AG04450 (cell line): Measurements from ENCODE around the gene TCTN1. TPM values are rescaled to one million over a fixed set of nuclear protein-coding genes. Genes with fewer than 3 reads are reported as not detected.

Experiments
- CTCF ChIA-PET: fragments of 300-600, 350-600 bp; formaldehyde crosslinking; extraction: SDS; loops from one replicate; lab custom pipeline; 2022; ENCODE audit warnings: antibody characterized with exemption, inconsistent platforms; lab: Charles Lee
- POLR2A ChIA-PET: fragments of 350-600 bp; formaldehyde crosslinking; extraction: SDS; loops from one replicate; lab custom pipeline; 2021; ENCODE audit warnings: antibody characterized with exemption, inconsistent platforms; lab: Yijun Ruan, JAX
- DNase-seq: peaks from one replicate; pipeline ENCODE4 v3.0.0-alpha.2; 2011; ENCODE audit warnings: low read depth, low spot score
- H3K27ac ChIP-seq: one replicate; pipeline ENCODE4 v1.5.1; 2012; ENCODE audit warnings: low read depth, low read length, control low read depth
- H3K27me3 ChIP-seq: one replicate; pipeline ENCODE4 v1.6.0; 2012; ENCODE audit warnings: low read length; ENCODE audit not compliant: control insufficient read depth, insufficient read depth
- H3K4me3 ChIP-seq: 2 replicates; pipeline ENCODE4 v1.5.1; 2011; ENCODE audit warnings: mild to moderate bottlenecking, low read depth, low read length, control low read depth
- H3K9me3 ChIP-seq: 2 replicates; pipeline ENCODE4 v1.5.1; 2012; ENCODE audit warnings: low read length; ENCODE audit not compliant: control insufficient read depth, insufficient read depth
- polyA plus RNA-seq: library from polyadenylated mRNA; depleted of rRNA; stranded (reverse); fragments of >200 nt; gene quantifications from 2 replicates; pipeline ENCODE4 v1.2.3, GENCODE V29; 2011
- TF ChIP-seq, protein P1 (sequence below): IDR thresholded peaks from 2 replicates; pipeline ENCODE4 v1.5.1; 2011; ENCODE audit warnings: low read depth, low read length, control low read depth, inconsistent platforms

Gene TCTN1
- polyA plus RNA-seq, 1 experiment = 35.4 TPM

DNA sequence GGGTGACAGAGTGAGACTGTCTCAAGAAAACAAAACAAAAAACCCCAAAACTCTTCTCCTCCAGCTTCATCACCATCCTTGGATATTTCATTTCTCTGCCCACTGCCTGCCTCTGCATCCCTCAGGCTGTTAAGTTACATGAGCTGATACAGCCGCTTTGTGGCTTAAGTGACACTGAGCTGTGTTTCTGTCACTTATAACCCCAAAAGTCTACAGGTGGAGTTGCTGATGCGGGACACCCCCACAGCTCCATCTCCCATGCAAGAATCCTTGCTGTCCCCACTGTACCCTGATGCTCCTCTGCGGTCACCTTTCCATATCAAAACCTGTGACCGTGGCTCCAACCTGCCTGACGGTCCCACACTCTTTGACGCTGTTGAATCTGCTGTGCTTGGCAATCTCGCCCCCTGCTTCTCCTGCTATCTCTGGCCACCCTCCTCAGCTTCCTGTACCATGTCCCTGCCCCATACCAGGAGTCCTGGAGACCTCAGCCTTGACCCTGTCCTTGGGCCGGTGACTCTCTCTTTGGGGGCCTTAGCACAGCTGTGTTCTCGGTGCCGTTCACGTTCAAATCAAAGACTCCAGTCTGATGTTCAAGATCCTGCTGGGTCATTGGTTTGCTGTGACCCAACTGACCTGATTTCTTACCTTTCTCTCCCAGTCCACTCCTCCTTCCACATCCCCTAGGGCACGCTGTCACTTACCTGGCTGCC is 54.7 kb downstream of the TCTN1 start:
- Histone ChIP-seq H3K27ac (no peak overlapping the region), H3K27me3 (peaks cover 3% of the 10 kb centered on the region), H3K4me3 (no peak overlapping the region), H3K9me3 (peaks cover 3% of the 10 kb centered on the region)
- no peak for DNase-seq
- POLR2A ChIA-PET = no interaction called here
- CTCF ChIA-PET = no interaction called here
- TF ChIP-seq, protein P1, sequence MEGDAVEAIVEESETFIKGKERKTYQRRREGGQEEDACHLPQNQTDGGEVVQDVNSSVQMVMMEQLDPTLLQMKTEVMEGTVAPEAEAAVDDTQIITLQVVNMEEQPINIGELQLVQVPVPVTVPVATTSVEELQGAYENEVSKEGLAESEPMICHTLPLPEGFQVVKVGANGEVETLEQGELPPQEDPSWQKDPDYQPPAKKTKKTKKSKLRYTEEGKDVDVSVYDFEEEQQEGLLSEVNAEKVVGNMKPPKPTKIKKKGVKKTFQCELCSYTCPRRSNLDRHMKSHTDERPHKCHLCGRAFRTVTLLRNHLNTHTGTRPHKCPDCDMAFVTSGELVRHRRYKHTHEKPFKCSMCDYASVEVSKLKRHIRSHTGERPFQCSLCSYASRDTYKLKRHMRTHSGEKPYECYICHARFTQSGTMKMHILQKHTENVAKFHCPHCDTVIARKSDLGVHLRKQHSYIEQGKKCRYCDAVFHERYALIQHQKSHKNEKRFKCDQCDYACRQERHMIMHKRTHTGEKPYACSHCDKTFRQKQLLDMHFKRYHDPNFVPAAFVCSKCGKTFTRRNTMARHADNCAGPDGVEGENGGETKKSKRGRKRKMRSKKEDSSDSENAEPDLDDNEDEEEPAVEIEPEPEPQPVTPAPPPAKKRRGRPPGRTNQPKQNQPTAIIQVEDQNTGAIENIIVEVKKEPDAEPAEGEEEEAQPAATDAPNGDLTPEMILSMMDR = no peak

DNA sequence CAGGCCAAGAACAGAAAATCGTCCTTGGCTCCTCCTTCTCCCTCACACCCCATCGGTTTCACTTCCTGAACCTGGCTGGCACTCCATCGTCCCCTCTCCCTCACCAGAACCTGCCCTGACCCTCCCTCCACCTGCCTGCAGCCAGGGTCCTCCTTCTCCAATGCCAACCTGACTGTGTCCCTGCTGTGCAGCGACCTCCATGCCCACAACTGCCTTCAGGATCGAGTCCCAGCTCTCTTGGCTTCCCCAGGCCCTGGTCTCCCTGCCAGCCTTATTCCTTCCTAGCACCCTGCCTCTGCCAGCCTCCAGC is 55.2 kb downstream of the TCTN1 start:
- POLR2A ChIA-PET = no interaction called here
- Histone ChIP-seq H3K27me3 (peaks cover 3% of the 10 kb centered on the region), H3K27ac (no peak overlapping the region), H3K4me3 (no peak overlapping the region), H3K9me3 (peaks cover 3% of the 10 kb centered on the region)
- no peak for DNase-seq
- TF ChIP-seq, protein P1 = no peak
- CTCF ChIA-PET = no interaction called here

DNA sequence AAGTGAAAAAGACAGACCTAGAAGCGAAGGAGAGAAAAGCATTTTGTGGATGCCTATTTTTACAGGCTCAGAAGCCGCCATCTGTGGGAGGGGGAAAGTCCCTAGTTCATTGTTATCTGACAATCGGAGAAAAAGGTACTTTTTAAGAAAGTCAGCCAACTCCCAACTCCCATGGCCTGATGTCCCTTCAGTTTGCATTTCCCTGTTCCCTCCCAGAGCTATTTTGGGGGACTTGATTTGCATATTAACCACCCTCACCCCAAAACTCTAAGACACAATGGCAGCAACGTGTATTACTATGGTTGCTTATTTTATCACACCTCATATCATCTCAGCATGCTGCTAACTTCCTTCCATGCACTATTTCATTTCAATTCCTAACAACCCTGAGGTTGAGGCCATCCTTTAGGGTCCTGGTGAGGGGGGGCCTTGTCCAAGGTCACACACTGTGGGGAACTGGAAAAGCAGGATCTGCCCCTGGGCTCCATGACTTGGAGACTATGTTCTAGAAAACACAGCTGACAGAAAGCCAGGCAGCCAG is 56.3 kb downstream of the TCTN1 start:
- Histone ChIP-seq H3K9me3 (peaks cover under 1% of the 10 kb centered on the region), H3K27me3 (peaks cover 3% of the 10 kb centered on the region), H3K4me3 (no peak overlapping the region), H3K27ac (no peak overlapping the region)
- ChIA-PET POLR2A (no interaction called here), CTCF (no interaction called here)
- TF ChIP-seq, protein P1 = no peak
- DNase-seq = no peak

DNA sequence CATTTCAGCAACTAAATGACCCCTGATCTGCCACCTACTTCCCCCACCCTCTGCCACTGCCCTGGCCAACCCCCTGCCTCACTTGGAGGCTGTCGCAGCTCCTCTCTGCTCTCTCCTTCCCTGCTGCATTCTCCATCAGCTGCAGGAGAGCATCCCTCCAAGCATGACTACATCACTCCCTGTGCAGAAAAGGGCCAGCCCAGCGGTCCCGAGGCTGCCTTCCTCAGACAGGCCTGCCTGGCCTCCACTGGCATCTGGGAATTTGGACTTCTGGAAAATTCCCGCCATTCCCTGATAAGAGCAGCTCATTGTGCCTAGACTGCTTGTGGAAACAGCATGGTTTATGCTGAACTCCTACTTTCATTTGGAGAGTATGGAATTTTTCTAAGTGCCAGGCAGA is 62.2 kb downstream of the TCTN1 start:
- TF ChIP-seq, protein P1 = no peak
- no peaks in the 10 kb centered on the region for H3K9me3 ChIP-seq
- CTCF ChIA-PET = no interaction called here

DNA sequence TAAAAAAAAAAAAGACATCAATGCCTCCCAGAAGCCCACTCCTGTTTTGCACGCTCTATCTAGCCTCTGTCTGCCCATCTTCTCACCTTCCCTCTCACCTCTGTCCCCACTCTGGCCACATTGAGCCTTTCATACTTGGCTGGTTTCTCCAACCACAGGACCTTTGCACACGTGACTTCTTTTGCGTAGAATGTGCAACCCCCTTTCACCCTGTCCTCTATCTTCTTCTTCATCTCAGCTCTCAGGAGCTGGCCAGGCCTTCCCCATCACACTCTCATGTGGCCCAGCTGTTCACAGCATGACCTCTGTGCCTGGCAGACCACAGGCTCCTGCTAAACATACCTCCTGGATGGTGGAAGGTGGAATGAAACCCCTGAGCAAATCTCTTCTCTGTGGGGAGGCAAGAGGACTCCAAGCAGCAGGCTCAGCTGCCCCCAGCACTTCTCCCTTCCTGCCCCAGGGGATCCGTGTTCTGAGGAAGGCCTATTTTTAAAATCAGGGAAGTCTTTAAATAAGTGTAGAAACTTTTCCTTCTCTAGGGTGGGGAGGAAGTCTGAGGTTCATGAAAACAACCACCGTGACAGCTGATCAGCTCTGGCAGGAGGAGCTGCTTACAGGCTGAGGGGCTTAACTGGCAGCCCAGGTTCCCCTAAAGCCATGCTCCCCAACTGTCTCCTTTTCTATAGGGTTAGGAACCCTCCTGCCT is 63.4 kb downstream of the TCTN1 start:
- ChIA-PET CTCF (interaction anchor here (0.6 kb wide), 1 partner anchor 246 kb away, joined by 3 read pairs; no protein-coding TSS in a partner anchor), POLR2A (no interaction called here)
- H3K9me3 ChIP-seq = no peaks in the 10 kb centered on the region
- DNase-seq = no peak
- TF ChIP-seq, protein P1 = no peak
- H3K27me3 ChIP-seq = peaks cover 4% of the 10 kb centered on the region
- no peak overlapping the region for H3K4me3 ChIP-seq
- no peak overlapping the region for H3K27ac ChIP-seq

More for the DNA sequence above, 62.2 kb downstream of the TCTN1 start:
- POLR2A ChIA-PET = no interaction called here
- Histone ChIP-seq H3K27me3 (peaks cover 4% of the 10 kb centered on the region), H3K4me3 (no peak overlapping the region), H3K27ac (no peak overlapping the region)
- no peak for DNase-seq
